ENCODE measurements around the gene DKK3.

The DKK3 gene

DNA sequence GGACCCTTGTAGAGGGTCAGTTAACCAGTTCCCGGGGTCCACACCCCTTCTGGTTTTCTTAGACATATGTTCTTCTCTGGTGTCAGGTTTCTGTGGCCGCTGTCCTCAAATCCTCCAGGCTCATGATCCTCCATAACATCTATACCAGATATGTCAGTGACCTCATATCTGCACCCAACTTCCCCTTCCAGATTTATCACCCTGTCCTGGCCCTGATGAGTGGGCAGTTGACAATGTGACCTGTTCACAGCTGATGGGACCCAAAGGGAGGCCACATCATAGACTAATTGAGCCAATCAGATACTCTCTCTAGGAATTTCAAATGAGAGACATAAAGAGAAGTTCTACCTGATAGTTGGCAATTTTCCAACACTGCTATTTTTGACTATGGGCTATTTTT, 5.1 kb downstream of the DKK3 start:
- DNase-seq: no peak

DNA sequence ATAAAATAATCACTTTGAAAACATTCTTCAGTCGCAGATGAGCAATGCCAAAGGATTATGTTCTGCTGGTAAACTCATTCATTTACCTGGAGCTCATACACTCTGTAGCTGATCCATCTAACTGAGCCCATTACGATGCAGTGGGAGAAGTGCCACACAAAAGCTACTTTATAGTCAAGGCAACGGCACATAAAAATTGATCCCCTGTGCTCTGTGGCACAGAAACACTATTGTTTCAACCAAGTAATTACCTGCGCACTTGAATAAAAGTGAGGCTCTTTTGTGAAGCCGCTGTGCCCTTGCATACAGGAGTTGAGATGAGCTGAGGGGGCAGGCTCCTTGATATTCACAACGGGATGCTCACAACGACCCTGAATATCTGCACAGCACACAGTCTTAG, 7.2 kb downstream of the DKK3 start:
- DNase-seq: no peak

DNA sequence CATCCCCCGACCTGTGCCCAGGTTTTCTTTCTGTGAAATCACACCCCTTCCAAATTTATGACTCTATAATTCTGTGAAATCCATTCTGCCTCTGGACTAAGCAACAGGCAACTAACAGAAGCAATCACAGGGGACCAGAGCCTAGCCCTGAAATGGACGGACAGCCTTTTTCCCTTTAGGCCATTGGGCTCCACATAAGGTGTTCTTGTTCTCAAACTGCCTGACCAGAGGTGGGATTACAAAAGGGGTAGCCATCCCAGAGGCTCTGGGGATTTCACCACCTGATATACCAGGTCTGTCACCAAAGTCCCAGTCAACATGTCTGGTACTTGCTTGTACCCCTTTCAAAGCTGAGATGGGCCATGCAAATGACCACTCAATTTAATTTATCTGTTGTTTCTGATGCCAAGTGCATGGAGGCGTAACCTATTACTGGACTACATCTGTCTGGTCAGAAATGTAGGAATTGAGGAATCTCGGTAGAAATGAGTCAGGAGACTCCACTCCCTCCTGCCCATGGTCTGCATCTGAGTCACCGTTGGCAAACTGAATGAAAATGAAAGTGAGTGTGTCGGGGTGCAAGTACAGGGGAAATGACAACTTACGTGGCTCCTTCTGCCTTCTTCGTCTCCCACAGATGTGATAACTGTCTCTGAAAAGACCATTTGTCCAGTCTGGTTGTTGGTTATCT, 10.2 kb downstream of the DKK3 start:
- DNase-seq: peak; percentile 92

DNA sequence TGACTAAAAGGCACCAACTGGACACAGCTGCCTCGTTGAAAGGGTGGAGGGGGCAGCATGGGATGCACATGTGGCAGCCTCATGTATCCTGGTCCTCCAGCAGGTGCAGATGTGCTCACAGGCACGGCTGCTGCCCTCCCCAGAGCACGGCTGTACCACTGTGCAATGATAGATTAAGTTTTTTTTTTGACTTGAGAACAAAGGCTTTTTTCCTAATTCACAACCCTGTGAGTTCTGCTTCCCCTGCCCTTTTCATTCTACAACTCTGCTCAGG, 11.4 kb downstream of the DKK3 start:
- DNase-seq: no peak

DNA sequence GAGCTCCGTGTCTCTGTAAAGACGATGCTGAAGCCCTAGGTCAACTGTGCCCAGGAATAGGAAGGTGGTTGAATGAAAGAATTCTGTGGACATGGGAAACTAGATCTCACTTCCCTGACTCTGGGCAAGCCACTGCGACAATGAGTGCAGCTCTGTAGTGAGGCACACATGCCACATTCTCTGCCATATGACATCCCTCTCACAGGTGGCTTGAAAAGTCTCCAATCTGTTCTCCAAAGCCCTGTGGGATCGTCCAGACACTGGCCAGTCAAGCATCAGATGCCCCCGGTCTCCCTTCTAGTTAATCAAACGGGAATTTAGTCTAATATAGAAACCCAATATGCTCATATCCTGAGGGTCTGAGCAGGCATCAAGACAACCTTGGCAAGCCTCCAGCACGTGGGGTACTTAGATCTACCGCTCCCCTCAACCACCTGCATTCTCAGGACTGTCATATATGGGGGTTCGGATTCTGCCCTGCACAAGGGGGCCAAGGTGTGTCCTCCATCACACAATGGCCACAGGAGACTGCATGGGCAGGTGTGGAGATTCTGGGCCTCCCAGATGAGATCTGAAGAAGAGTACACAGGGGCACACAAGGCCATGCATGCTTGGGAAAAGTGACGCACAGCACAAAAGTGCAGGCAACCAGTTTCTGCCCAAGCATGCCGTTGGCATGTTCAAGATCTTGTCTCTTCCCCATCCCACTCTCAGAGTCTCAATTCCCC, 11.9 kb downstream of the DKK3 start:
- DNase-seq: no peak

DNA sequence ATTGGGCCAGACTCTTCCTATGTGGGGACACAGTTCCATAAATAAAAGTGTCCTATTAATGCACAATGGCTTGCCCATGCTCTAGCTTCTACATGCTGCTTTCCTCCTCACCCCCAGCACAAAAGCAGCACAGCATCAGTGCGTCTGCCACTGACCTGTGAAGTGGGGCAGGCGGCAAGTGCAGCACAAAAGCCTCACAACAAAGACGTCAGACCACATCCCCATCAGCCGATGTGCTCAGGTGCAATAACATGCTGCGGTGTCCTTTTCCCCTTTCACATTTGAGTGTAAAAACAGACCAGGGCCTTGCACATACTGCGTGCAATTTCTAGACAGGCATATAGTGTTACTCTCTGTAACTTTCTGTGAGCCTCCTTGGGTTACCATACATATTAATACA, 12.8 kb downstream of the DKK3 start:
- no peak for DNase-seq

DNA sequence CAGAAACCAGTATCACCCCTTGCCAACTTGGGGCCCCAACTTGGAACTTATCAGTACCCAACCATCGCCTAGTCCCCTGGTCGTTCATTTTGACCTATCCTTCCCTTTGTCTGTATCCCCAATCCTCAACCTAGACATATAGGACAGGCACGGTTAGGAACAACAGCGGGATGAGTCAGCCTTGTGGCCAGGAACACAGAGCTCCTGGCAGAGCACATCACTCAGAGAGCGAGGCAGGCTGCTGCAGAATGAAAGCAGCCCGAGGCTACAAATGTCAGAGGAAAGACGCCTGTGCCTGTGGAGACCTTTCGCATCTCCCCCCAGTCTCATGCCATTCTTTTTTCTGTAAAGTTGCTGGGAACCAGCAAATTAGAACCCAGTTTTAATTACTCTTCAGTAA, 14.6 kb downstream of the DKK3 start:
- peak; percentile 90 for DNase-seq

DNA sequence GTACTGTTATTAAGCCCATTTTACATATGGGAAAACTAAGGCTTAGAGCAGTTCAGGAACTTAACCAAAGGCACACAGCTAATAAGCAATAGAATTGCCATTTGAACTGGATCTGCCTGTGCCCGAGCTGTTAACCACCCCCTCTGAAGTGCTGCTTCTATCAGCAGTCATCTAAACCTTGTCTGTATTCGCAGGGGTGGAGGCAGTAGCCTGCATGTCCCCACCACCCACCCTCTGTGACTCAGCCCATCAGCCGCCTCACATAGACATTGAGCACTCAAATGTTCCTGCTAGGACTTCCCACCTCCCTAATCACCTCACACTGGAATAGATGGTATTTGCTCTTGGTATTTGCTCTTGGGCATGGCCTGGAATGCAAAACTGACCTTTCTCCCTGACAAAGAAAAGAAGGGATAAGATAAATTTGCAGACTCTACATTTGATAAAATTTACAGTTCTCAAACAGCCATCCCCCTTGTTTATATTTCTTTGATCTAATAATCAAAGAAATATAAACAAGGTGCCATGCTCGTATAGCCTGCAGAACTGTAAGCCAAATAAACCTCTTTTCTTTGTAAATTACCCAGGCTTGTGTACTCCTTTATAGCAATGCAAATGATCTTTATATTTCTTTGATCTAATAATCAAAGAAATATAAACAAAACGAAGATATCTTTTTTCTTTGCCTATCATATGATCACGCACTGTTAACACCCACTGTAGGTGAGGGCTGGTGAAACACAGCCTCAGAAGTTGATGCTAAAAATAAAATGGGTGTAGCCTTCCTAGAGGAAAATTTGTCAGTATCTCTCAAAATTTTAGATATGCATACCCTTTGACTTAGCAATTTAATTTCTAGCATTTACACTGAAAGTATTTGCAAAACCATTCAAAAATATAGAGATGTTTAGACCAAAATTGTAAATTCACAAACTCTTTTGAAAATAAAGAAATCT, 15.9 kb downstream of the DKK3 start:
- DNase-seq: peak; percentile 57

DNA sequence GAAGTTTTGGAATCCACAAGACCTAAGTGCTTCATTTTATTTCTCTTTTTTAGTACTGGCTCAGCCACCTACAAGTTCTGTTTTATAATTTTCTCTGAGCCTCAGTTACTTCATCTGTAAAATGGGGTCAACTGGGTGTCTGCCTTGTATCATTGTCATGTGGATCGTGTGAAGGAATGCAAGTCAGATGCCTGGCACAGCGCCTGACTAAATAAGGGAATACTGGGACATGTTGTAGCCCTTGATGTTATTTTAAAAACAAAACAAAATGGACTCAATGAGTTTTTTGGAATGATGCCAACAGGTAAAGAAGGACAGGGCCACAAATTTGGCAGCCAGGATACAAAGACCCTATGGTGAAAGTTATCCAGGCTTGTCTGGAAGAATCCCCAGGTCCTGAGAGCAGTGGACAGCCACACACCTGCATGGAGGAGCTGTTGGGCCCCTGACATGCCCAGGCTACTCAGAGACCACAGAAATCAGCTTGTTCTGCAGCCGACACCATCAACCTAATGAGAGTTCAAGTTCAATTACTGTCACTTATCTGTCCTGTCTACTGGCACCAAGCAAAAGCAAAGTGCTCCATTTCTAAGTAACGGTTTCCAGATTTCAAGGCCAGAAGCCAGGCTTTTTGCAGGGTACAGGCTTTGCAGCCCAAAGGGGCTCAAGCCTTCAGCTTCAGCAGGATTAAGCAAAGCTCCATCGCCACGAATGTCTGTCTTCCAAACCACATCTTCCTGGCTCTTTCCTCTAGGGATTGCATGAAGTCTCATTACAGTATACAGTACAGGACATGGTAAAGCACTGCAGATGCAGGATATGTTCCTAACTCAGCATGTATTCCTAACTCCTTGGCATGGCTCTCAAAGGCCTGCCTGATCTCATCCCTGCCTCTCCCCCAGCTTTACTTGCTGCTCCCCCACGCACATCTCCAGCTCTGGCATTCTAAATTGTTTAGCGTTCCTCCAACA, 18.4 kb downstream of the DKK3 start:
- DNase-seq: peak; percentile 72

DNA sequence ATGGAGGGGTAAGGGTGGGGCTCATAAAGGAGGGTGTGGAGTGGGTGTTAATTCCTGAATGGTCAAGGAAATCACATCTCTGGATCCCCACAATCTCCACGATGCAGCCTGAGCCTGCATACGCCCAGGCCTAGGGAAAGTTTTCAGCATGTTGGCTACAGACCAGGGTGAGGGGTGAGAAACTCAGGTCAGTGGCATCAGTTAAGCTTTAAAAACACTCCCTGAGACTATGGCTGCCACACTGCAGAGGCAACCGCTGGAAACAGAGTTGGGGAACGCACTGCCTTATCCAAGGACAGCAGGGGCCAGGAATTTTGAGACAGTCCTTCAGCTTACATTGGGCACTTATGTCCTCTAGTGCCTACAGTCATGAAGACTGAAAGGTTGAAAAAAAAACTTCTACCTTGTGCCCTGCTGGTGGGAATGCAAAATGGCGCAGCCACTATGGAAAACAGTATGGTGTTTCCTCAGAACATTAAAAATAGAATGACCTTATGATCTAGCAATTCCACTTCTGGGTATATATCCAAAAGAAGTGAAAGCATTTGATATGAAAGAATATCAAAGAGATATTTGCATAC, 19.7 kb downstream of the DKK3 start:
- peak; percentile 28 for DNase-seq

DNA sequence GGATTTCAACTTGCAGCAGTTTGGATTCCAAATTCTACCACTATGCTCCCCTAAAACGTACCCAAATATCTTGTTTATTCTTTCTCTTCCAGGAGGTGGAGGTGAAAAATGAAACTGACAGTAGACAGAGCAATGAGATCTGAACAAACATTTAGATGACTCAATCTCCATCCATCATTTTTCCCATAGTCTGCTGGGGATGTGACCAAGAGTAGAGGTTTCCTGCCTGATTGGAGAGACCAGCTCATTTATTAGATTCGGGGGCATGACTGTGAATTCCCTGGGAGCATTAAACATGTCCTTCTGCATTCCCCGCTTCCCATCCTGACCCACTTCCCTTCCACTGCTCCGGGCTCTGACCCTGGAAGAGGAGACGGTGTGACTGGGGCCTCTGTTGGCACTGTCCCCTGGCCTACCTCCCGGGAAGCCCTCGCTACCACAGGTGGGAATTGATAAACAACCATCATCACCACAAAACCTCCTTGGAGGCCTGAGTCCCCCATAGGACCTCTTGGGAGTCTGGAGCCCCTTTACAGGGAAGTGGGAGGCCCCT, 20.3 kb downstream of the DKK3 start:
- DNase-seq: peak; percentile 90

DNA sequence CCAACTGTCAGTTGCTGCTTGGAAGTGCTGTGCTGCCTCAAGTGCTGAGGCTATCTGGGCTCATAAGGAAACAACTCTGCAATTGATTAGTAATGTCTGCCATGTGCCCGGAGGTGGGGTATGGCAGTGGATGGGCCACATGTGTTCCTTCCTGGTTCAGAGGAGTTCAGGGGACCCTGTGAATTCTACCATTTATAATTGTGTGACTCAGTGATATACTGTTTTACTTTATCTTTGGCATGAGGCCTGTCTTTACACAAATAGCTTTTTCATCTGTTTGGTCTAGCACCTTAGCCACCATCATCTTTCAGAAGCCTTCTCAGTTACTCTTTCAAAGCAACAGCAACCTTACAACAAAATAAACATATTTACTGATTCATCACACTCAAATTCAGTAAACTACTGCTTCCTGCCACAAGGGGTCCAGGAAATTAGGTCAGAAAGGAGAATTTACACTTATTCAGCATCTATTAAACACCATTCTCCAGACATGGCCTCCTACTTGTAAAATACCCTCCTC, 20.9 kb downstream of the DKK3 start:
- DNase-seq: peak; percentile 78

DNA sequence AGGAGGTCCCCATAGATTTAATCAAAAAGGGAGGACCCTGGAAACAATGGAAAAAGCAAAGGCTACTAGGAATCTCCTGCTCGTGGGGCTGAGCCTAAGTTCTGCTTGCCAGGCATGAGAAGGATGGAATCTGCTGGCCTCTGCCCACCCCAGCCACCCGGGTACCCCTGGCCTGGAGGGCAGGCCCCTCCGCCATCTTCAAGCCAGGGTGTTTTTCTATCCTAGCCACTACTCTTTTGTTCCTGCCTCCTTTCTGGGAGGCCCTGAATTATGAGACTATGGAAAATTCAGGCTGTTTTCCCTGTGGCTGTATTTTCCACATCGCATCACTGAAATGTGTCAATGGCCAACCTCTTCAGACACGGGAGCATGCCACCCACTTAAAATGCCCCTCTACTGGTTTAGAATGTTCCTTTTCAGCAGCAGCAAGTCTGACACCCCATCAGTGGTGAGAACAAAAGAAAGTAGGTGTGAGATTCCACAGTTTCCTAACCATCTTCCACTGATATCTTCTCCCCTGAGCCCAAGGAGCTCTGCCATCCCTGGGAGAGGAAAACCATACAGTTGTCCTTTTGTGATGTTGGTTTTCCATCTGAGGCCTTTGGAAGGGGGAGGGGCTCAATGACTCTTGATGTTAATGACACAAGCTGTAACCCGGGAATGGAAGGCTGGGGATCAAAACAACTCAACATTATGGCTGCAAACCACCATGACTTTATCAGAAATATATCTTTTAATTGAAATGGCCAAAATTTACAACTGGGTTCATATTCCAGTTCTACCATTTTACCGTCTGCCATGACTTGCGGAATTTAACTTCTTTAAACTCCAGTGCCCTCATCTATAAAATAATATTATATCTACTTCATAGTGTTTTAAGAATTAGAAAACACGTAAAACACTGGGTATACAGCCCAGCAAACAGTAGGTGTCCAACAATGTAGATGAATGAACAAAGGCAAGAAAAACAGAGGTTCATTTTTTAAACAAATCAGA, 22.2 kb downstream of the DKK3 start:
- DNase-seq: peak; percentile 11

DNA sequence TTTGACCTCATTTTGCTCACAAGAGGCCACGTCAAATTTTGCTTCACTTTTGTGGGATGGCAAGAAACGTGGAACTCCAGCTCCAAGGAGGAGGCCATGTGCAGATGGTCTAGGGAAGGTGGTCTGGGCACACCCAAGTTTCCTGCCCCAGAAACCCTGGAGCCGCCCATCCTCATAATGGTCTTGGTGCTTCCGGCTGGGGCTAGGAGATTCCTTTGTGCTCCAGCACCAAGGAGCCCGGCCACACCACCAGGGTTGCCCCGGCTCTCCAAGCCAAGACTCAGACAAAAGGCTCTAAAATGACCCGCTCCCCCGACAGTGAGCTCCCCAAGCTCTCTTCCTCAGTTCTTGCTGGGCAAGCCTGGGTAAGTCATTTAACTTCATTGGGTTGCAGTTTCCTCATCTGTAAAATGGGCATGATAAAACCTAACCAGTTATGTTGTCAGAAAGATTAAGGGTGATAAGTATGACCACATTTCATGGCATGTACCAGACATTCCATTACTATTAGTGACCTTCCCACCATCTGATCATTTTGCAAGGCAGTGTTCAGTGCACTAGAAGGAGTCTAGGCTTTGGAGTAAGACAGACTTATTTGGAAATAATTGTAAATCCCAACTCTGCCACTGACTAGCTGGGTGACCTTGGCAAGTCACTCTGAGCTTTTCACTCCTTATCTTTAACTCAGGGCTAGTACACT, 23.3 kb downstream of the DKK3 start:
- DNase-seq: peak; percentile 94

DNA sequence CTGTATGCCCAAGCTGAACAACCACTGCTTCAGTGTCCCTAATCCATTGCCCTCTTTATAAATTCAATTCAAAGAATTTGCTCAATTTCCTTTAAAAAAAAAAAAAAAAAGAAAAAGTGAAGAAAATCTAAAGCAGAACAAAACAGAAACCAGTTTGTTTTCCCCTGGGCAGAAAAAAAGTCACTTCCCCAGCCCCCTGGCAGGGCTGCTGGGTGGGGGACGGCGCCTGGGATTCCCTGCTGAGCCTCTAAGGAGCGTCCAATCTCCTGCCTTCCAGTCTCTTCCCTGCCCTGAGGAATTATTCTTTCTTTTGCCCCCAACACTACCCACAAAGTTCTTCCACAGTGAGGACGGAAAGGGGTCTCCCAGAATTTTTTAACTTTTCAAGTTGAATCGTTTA, 23.9 kb downstream of the DKK3 start:
- peak; percentile 74 for DNase-seq

DNA sequence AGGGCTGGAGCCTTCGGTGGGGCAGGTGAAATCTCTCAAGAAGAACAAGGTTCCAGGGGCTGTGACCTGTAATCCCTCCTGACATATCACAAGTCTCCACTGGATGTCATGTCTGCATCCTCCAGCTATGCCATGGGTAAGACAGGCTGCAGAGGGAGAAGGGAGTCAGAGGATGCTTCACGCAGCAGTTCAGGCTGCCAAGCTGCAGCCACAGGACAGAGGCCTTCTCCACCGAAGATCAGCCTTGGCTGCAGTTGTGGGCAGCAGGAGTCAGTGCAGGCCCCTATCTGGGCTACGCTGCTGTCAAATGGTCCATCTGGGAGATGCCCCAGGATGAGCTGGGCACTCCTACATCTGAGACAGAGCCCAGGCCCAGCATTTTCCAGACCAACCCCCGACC, 25.0 kb downstream of the DKK3 start:
- peak; percentile 27 for DNase-seq

DNA sequence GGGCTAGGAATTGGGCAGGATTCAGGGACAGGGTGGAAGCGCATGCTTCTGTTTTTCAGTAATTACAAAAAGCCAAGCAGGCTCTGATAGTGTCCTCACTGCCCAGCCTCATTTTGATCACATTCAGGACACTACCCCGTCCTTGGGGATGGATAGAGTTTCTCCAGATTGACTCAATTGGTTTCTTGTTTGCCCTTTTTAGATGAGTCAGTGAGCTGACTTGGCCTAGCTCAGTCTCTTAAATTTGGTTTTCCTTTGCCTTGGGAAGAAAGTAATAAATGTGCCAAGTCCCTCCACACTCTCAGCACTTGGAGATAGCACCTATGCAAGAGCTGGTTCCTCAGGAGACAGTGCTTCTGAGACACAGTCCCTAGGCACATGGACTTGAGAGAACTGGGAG, 25.5 kb downstream of the DKK3 start:
- DNase-seq: peak; percentile 77

DNA sequence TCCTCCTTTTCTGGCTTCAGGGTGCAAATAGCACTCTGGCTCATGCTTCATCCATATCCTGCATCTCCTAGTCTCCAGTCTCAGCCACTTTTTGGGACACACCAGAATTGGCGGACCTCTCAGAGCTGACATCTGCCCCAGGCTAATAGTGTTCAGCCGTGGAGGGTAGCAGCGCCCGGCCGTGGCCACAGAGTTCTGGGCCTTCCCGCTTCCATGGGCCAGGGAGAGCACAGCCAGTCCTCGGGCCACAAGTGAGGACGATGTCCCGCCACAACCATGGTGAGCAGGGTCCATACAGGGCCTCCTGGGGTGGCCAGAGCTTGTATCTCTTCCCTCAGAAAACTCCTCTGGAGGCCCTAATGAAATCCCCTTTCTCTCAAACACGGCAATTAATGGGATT, 26.0 kb downstream of the DKK3 start:
- DNase-seq: no peak

DNA sequence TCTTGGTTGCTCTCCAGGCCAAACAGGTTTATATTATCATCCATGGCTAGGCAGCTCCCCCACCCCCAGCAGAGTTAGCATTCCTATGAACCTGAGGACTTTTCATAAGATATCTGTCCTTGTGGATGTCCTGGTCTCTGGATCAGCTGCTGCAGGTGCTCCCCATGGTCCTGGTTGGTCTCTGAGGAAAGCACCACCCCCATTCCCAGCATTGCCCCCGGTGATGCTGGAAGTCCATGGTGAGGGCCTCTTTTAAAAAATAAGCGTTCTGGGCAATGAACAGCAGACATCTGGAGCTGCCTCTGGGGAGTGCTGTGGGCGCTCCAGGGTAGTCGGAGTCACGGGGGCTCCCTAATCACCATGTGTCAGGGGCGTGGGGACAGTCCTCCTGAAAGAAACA, 26.6 kb downstream of the DKK3 start:
- no peak for DNase-seq
